IMR-90 (cell line): ENCODE measurements around the gene CELF5. TPM values are rescaled to one million over a fixed set of nuclear protein-coding genes. Genes with fewer than 3 reads are reported as not detected.
A peak's percentile ranks its signal among the peaks of the same experiment; 100 is the strongest.

Source experiments
- ATAC-seq: fragments of 200-7000 bp; cut with Tn5 transposase; 2 replicates; pipeline ENCODE4 v1.9.1; 2020; ENCODE audit warnings: low read depth, mild to moderate bottlenecking, moderate library complexity
- BruUV-seq: library from RNA; stranded (reverse); fragments of 400-500 nt; replicated peaks from 2 replicates; lab custom pipeline; 2021; lab: Mats Ljungman, UMichigan
- CTCF ChIA-PET: fragments of 300-600 bp; formaldehyde crosslinking; extraction: SDS; loops from one replicate; lab custom pipeline; 2021; ENCODE audit warnings: antibody characterized with exemption; lab: Yijun Ruan, JAX
- POLR2A ChIA-PET: fragments of 300-600 bp; sonication (Branson Sonifier 250); formaldehyde crosslinking; loops from one replicate; lab custom pipeline; 2022; ENCODE audit warnings: antibody characterized with exemption; ENCODE audit not compliant: unreplicated experiment; lab: Charles Lee
- DNase-seq: peaks from one replicate; pipeline ENCODE4 v3.0.0; 2013
- H2AFZ ChIP-seq: replicated peaks from 2 replicates; pipeline ENCODE3; 2013; ENCODE audit warnings: low read length, mild to moderate bottlenecking; ENCODE audit not compliant: poor library complexity
- H2AK5ac ChIP-seq: 2 replicates; pipeline ENCODE4 v1.6.1; 2013; ENCODE audit warnings: low read depth, low read length, inconsistent platforms
- H2AK9ac ChIP-seq: replicated peaks from 2 replicates; pipeline ENCODE3; 2013; ENCODE audit warnings: mild to moderate bottlenecking, low read depth, low read length, moderate library complexity; ENCODE audit not compliant: poor library complexity
- H2BK120ac ChIP-seq: 2 replicates; pipeline ENCODE4 v1.6.1; 2013; ENCODE audit warnings: low read depth, low read length, inconsistent platforms
- H2BK15ac ChIP-seq: 3 replicates; pipeline ENCODE4 v1.6.1; 2013; ENCODE audit warnings: low read depth, low read length, inconsistent platforms
- H2BK20ac ChIP-seq: 2 replicates; pipeline ENCODE4 v1.6.1; 2013; ENCODE audit warnings: low read depth, mild to moderate bottlenecking, inconsistent platforms, low read length, moderate library complexity
- H2BK5ac ChIP-seq: 2 replicates; pipeline ENCODE4 v1.6.1; 2013; ENCODE audit warnings: mild to moderate bottlenecking, low read depth, low read length, inconsistent platforms; ENCODE audit not compliant: poor library complexity, severe bottlenecking
- H3K14ac ChIP-seq: replicated peaks from 2 replicates; pipeline ENCODE4 v1.6.1; 2013; ENCODE audit warnings: low read depth, low read length, inconsistent platforms
- H3K18ac ChIP-seq: 2 replicates; pipeline ENCODE4 v1.6.1; 2013; ENCODE audit warnings: low read depth, low read length, control low read depth
- H3K23ac ChIP-seq: 2 replicates; pipeline ENCODE4 v1.6.1; 2013; ENCODE audit warnings: low read depth, low read length, inconsistent platforms
- H3K27ac ChIP-seq: 2 replicates; pipeline ENCODE4 v1.5.1; 2013; ENCODE audit warnings: mild to moderate bottlenecking, control low read depth, low read length; ENCODE audit not compliant: insufficient read depth
- H3K27me3 ChIP-seq: 2 replicates; pipeline ENCODE4 v1.6.1; 2013; ENCODE audit warnings: low read length; ENCODE audit not compliant: control insufficient read depth, insufficient read depth
- H3K36me3 ChIP-seq: 2 replicates; pipeline ENCODE4 v1.6.1; 2013; ENCODE audit warnings: low read length, mixed read lengths; ENCODE audit not compliant: control insufficient read depth, insufficient read depth
- H3K4ac ChIP-seq: 2 replicates; pipeline ENCODE4 v1.6.1; 2013; ENCODE audit warnings: low read depth, low read length, inconsistent platforms
- H3K4me1 ChIP-seq: 2 replicates; pipeline ENCODE4 v1.6.1; 2013; ENCODE audit warnings: low read length, mixed read lengths; ENCODE audit not compliant: control insufficient read depth, insufficient read depth
- H3K4me2 ChIP-seq: 2 replicates; pipeline ENCODE4 v1.6.1; 2013; ENCODE audit warnings: low read depth, mild to moderate bottlenecking, control low read depth, low read length, moderate library complexity
- H3K4me3 ChIP-seq: 2 replicates; pipeline ENCODE4 v1.5.1; 2013; ENCODE audit warnings: low read depth, mild to moderate bottlenecking, control low read depth, low read length, moderate library complexity; ENCODE audit not compliant: insufficient read depth
- H3K56ac ChIP-seq: 2 replicates; pipeline ENCODE4 v1.6.1; 2013; ENCODE audit warnings: low read length, inconsistent platforms; ENCODE audit not compliant: insufficient read depth; ENCODE audit errors: extremely low read depth
- H3K79me1 ChIP-seq, 2 experiments: 2 replicates each; pipeline ENCODE4 v1.6.1; 2013; ENCODE audit warnings: low read length in 2 of 2, inconsistent platforms in 1 of 2, low read depth in 1 of 2
- H3K9ac ChIP-seq: 2 replicates; pipeline ENCODE4 v1.6.1; 2013; ENCODE audit warnings: low read depth, low read length, control low read depth
- H3K9me1 ChIP-seq: 2 replicates; pipeline ENCODE4 v1.6.1; 2013; ENCODE audit warnings: low read length, inconsistent platforms; ENCODE audit not compliant: insufficient read depth
- H3K9me3 ChIP-seq: 2 replicates; pipeline ENCODE4 v1.6.1; 2013; ENCODE audit warnings: low read length; ENCODE audit not compliant: control insufficient read depth, insufficient read depth
- H4K20me1 ChIP-seq: 2 replicates; pipeline ENCODE4 v1.6.1; 2013; ENCODE audit warnings: low read length, inconsistent platforms; ENCODE audit not compliant: insufficient read depth
- H4K5ac ChIP-seq: 2 replicates; pipeline ENCODE4 v1.6.1; 2013; ENCODE audit warnings: mild to moderate bottlenecking, low read depth, low read length, control low read depth
- H4K8ac ChIP-seq, 2 experiments: 2 replicates each; pipeline ENCODE4 v1.6.1; 2013; ENCODE audit warnings: low read depth in 2 of 2, low read length in 2 of 2, control low read depth in 1 of 2, inconsistent platforms in 1 of 2
- H4K91ac ChIP-seq: 2 replicates; pipeline ENCODE4 v1.6.1; 2013; ENCODE audit warnings: low read depth, low read length, inconsistent platforms; ENCODE audit not compliant: insufficient read depth
- BHLHE40 ChIP-seq: fragments of 150-350 bp; IDR thresholded peaks from 2 replicates; pipeline ENCODE4 v1.6.1; 2016; ENCODE audit warnings: mild to moderate bottlenecking, low read depth, low read length
- CHD1 ChIP-seq: IDR thresholded peaks from 2 replicates; pipeline ENCODE4 v1.6.1; 2012; ENCODE audit warnings: low read depth, low read length, improper control_type of control experiment
- MAFK ChIP-seq: IDR thresholded peaks from 2 replicates; pipeline ENCODE4 v1.6.1; 2012; ENCODE audit warnings: low read depth, low read length, improper control_type of control experiment
- MAZ ChIP-seq: IDR thresholded peaks from 2 replicates; pipeline ENCODE4 v1.6.1; 2012; ENCODE audit warnings: low read depth, mild to moderate bottlenecking, low read length, improper control_type of control experiment, moderate library complexity, borderline replicate concordance
- MXI1 ChIP-seq: IDR thresholded peaks from 2 replicates; pipeline ENCODE4 v1.6.1; 2012; ENCODE audit warnings: low read depth, mild to moderate bottlenecking, low read length, moderate library complexity, borderline replicate concordance
- RAD21 ChIP-seq: IDR thresholded peaks from 2 replicates; pipeline ENCODE4 v1.6.1; 2012; ENCODE audit warnings: low read length, improper control_type of control experiment
- RFX5 ChIP-seq: IDR thresholded peaks from 2 replicates; pipeline ENCODE4 v1.8.0; 2012; ENCODE audit warnings: low read depth, mild to moderate bottlenecking, low read length, moderate library complexity
- SMC3 ChIP-seq: fragments of 150-350 bp; IDR thresholded peaks from 2 replicates; pipeline ENCODE4 v1.6.1; 2016; ENCODE audit warnings: low read depth, mild to moderate bottlenecking, antibody characterized with exemption, low read length, moderate library complexity
- USF2 ChIP-seq: fragments of 150-350 bp; IDR thresholded peaks from 2 replicates; pipeline ENCODE4 v1.6.1; 2017; ENCODE audit warnings: mild to moderate bottlenecking, antibody characterized with exemption, low read length, low read depth
- WGBS, 2 experiments: methylation state at CpG; one replicate each; pipeline versions ENCODE4 v1.1.5 to v1.1.7; 2013; ENCODE audit warnings: missing lambda C conversion rate in 2 of 2; ENCODE audit not compliant: insufficient read length in 1 of 2; ENCODE audit errors: extremely low coverage in 2 of 2; 5-methylcytosine and 5-hydroxymethylcytosine counted together
- dilution Hi-C: fragments of 300-500 bp; cut with HindIII; formaldehyde crosslinking; loops from one replicate; pipeline ENCODE4 v1.14.3; 2018; ENCODE audit warnings: low sequenced_read_pairs; ENCODE audit not compliant: unreplicated experiment
- in situ Hi-C: fragments of 300-500 bp; cut with MboI; formaldehyde crosslinking; loops from 3 replicates; pipeline ENCODE4 v1.14.3; 2019; ENCODE audit warnings: low sequenced_read_pairs, inconsistent platforms, mixed read lengths
- intact Hi-C: fragments of 100-400 bp; cut with micrococcal nuclease; formaldehyde crosslinking; loops from 2 replicates; pipeline ENCODE4 v1.10.0; 2022
- polyA plus RNA-seq, 3 experiments: library from polyadenylated mRNA; depleted of rRNA; stranded (reverse); fragments of >200 nt; gene quantifications; 2 replicates each; pipeline ENCODE4 v1.2.3, GENCODE V29; 2012; ENCODE audit warnings: low replicate concordance in 1 of 3
- total RNA-seq: library from RNA; depleted of rRNA; stranded (reverse); fragments of >200 nt; gene quantifications from 2 replicates; pipeline ENCODE4 v1.2.3, GENCODE V29; 2012

Gene CELF5
- total and polyA plus RNA-seq, 2 of the 4 experiments (the other 2 are of a cell fraction): 0.02 TPM; not detected in 1

DNA sequence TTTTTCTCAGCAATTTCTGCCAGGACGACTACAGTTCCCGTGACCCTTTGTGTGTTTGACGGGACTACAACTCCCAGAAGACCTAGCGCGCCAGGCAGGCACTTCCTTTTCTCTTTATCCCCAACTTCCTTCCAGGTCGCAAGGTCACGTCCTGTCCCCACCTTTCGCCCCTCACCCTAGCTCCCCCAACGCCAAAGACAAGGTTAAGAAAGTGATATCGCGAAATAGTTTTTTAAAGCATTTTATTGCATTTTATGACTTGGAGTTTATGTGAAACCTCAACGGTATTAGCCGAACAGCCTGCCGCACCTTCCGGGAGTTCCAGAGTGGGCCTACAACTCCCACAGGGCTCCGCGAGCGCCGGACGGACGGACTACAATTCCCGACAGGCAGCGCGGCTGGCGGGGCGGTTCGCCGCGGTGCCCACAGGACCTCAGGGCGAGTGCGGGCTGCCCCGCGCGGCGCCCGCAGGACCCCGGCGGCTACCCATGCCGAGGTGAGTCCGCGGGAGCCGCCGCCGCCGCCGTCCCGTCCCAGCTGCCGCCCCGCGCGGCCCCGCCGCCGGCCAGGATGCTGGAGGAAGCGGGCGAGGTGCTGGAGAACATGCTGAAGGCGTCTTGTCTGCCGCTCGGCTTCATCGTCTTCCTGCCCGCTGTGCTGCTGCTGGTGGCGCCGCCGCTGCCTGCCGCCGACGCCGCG, 38.9 kb upstream of the CELF5 start, which contains the start of gene NCLN:
Gene NCLN, plus strand, starts transcription at position 470 of the 699 bp plus-strand sequence. Its CDS starts 101 bp downstream, at position 571.
- Histone ChIP-seq H3K9me1 (peaks cover 3% of the 10 kb centered on the region; the same call in 1 of the 2 replicates), H2BK120ac (peak within 1 kb of the TSS; percentile 95), H3K27ac (peak within 1 kb of the TSS; percentile 93), H2AK9ac (peak within 1 kb of the TSS; percentile 97), H3K36me3 (peaks cover 5% of the 10 kb centered on the region; the same call in 1 of the 2 replicates), H3K56ac (peak within 1 kb of the TSS; percentile 95), H3K4me2 (peak within 1 kb of the TSS; percentile 97), H3K27me3 (no peaks in the 10 kb centered on the region), H4K20me1 (peaks cover 37% of the 10 kb centered on the region), H2BK20ac (peak within 1 kb of the TSS; percentile 85; the same call in 1 of the 2 replicates), H3K14ac (peak within 1 kb of the TSS; percentile 96), H3K79me1 (peaks cover 5 to 45% of the 10 kb centered on the region in 2 experiments; a peak in 2 of 4 replicates), H4K8ac (peak within 1 kb of the TSS; percentile 91 to 99), H3K23ac (peak within 1 kb of the TSS; percentile 90; the same call in 1 of the 2 replicates), H3K18ac (peak within 1 kb of the TSS; percentile 93), H2BK5ac (peak within 1 kb of the TSS; percentile 94), H3K9me3 (no peaks in the 10 kb centered on the region), H2AFZ (peak within 1 kb of the TSS; percentile 94), H3K9ac (peak within 1 kb of the TSS; percentile 82), H3K4me1 (peaks cover 9% of the 10 kb centered on the region), H2AK5ac (peak within 1 kb of the TSS; percentile 73), H2BK15ac (peak within 1 kb of the TSS; percentile 93; the same call in 1 of the 3 replicates), H3K4ac (peak within 1 kb of the TSS; percentile 93), H4K91ac (peak within 1 kb of the TSS; percentile 95), H3K4me3 (peak within 1 kb of the TSS; percentile 94), H4K5ac (peak within 1 kb of the TSS; percentile 93)
- peak; percentile 95 for ATAC-seq
- intact Hi-C loops (no loop called here), dilution Hi-C loops (no loop called here), in situ Hi-C loops (no loop called here)
- ChIA-PET CTCF (no interaction called here), POLR2A (no interaction called here)
- peak; percentile 91 for DNase-seq
- no TSS peak for BruUV-seq
- TF ChIP-seq MAFK (peak; percentile 62; the same call in 1 of the 2 replicates), RFX5 (no peak), BHLHE40 (peak; percentile 3; the same call in 1 of the 2 replicates), RAD21 (no peak), USF2 (peak; percentile 73; the same call in 1 of the 2 replicates), SMC3 (no peak), CHD1 (no peak), MXI1 (peak; percentile 72), MAZ (peak; percentile 24; the same call in 1 of the 2 replicates)
- 0% methylated on average over 37 of the region's 69 CpGs; no CpG with 5 or more reads in 1 of the 2 experiments for WGBS, 2 experiments
